GM12878 (cell line): ENCODE results near the gene GDA. TPM values are rescaled to one million over a fixed set of nuclear protein-coding genes. Genes with fewer than 3 reads are reported as not detected.

Experiments used
- ATAC-seq: fragments of 200-7000 bp; cut with Tn5 transposase; 3 replicates; pipeline ENCODE4 v1.9.1; 2020; ENCODE audit warnings: mild to moderate bottlenecking, moderate library complexity
- BruUV-seq: library from RNA; stranded (reverse); fragments of 400-500 nt; replicated peaks from 2 replicates; lab custom pipeline; 2021; lab: Mats Ljungman, UMichigan
- CTCF ChIA-PET: fragments of 300-600 bp; sonication (Branson Sonifier 250); formaldehyde crosslinking; extraction: SDS; loops from one replicate; lab custom pipeline; 2021; ENCODE audit warnings: inconsistent platforms; lab: Yijun Ruan, JAX
- POLR2A ChIA-PET: fragments of 350-600 bp; formaldehyde crosslinking; extraction: SDS; loops from one replicate; lab custom pipeline; 2021; ENCODE audit warnings: inconsistent platforms; lab: Charles Lee
- RAD21 ChIA-PET: fragments of 300-600 bp; sonication (Branson Sonifier 250); formaldehyde crosslinking; loops from one replicate; lab custom pipeline; 2023; ENCODE audit warnings: antibody characterized with exemption; ENCODE audit not compliant: unreplicated experiment; lab: Charles Lee
- SMC1A ChIA-PET: fragments of 300-600 bp; sonication (Branson Sonifier 250); formaldehyde crosslinking; loops from one replicate; lab custom pipeline; 2023; ENCODE audit not compliant: unreplicated experiment, uncharacterized antibody; lab: Charles Lee
- DNase-seq: peaks from one replicate; pipeline ENCODE4 v3.0.0-alpha.2; 2011; ENCODE audit warnings: low read depth, low spot score
- FAIRE-seq: peaks from 3 replicates; lab custom pipeline; 2011; peaks lifted over from hg19 to GRCh38; lab: Jason Lieb, UNC
- H2AFZ ChIP-seq: 2 replicates; pipeline ENCODE4 v1.6.0; 2011; ENCODE audit warnings: low read depth, low read length, control low read depth; ENCODE audit not compliant: control insufficient read depth
- H3K27ac ChIP-seq: 2 replicates; pipeline ENCODE4 v1.5.1; 2011; ENCODE audit warnings: control low read depth; ENCODE audit not compliant: control insufficient read depth, insufficient read depth
- H3K27me3 ChIP-seq, 2 experiments: replicated peaks in 1 of 2; 2 replicates each; pipeline versions ENCODE4 v1.6.0 to v1.6.1; 2011; ENCODE audit warnings: low read length in 1 of 2; ENCODE audit not compliant: control insufficient read depth in 2 of 2, insufficient read depth in 2 of 2
- H3K36me3 ChIP-seq, 2 experiments: 2 replicates each; pipeline ENCODE4 v1.5.1; 2011; ENCODE audit warnings: low read length in 1 of 2; ENCODE audit not compliant: control insufficient read depth in 2 of 2, insufficient read depth in 2 of 2
- H3K4me1 ChIP-seq: 2 replicates; pipeline ENCODE4 v1.6.1; 2011; ENCODE audit warnings: mild to moderate bottlenecking, low read length, moderate library complexity, mixed read lengths; ENCODE audit not compliant: control insufficient read depth, insufficient read depth
- H3K4me2 ChIP-seq: 2 replicates; pipeline ENCODE4 v1.6.0; 2011; ENCODE audit warnings: control low read depth; ENCODE audit not compliant: control insufficient read depth, insufficient read depth
- H3K4me3 ChIP-seq: fragments of 200-600 bp; sonication (generic); 2 replicates; pipeline ENCODE4 v1.5.1; 2016
- H3K79me2 ChIP-seq: 2 replicates; pipeline ENCODE4 v1.6.0; 2011; ENCODE audit warnings: low read length; ENCODE audit not compliant: control insufficient read depth, insufficient read depth
- H3K9ac ChIP-seq: 2 replicates; pipeline ENCODE4 v1.8.0; 2011; ENCODE audit warnings: low read length, control low read depth, mixed read lengths; ENCODE audit not compliant: control insufficient read depth, insufficient read depth
- H3K9me3 ChIP-seq: replicated peaks from 3 replicates; pipeline ENCODE4 v1.5.1; 2011; ENCODE audit warnings: mild to moderate bottlenecking, low read length; ENCODE audit not compliant: control insufficient read depth, insufficient read depth
- H4K20me1 ChIP-seq: 2 replicates; pipeline ENCODE4 v1.6.0; 2011; ENCODE audit not compliant: control insufficient read depth, insufficient read depth
- ASH2L ChIP-seq: fragments of 300-600, 200-600 bp; sonication (generic); IDR thresholded peaks from 2 replicates; pipeline ENCODE4 v1.6.1; 2017; ENCODE audit warnings: low read depth, mild to moderate bottlenecking, borderline replicate concordance
- CHD1 ChIP-seq: IDR thresholded peaks from 2 replicates; pipeline ENCODE4 v1.6.1; 2012; ENCODE audit warnings: low read depth, low read length, improper control_type of control experiment
- EED ChIP-seq: sonication (generic); IDR thresholded peaks from 2 replicates; pipeline ENCODE4 v1.6.1; 2016; ENCODE audit warnings: antibody characterized with exemption, low read depth
- EZH2 ChIP-seq: IDR thresholded peaks from 2 replicates; pipeline ENCODE4 v1.6.1; 2012; ENCODE audit warnings: low read depth, mild to moderate bottlenecking, control low read depth, inconsistent platforms, low read length, borderline replicate concordance; ENCODE audit not compliant: control insufficient read depth
- FOXK2 ChIP-seq: fragments of 450-650 bp; IDR thresholded peaks from 2 replicates; pipeline ENCODE4 v1.6.1; 2017; ENCODE audit warnings: mild to moderate bottlenecking, moderate library complexity
- IKZF2 ChIP-seq, 2 experiments: fragments of 450-650 bp; IDR thresholded peaks; 2 replicates each; pipeline ENCODE4 v1.6.1; 2017; ENCODE audit warnings: mild to moderate bottlenecking in 2 of 2, moderate library complexity in 2 of 2
- KDM1A ChIP-seq: fragments of 200-600 bp; sonication (generic); IDR thresholded peaks from 2 replicates; pipeline ENCODE4 v1.6.1; 2016; ENCODE audit warnings: borderline replicate concordance
- NFYB ChIP-seq: IDR thresholded peaks from 2 replicates; pipeline ENCODE4 v1.6.1; 2011; ENCODE audit warnings: low read depth, mild to moderate bottlenecking, low read length, improper control_type of control experiment, moderate library complexity; ENCODE audit not compliant: insufficient read depth
- PML ChIP-seq: IDR thresholded peaks from 2 replicates; pipeline ENCODE4 v1.6.1; 2012; ENCODE audit warnings: low read length, inconsistent platforms
- RBBP5 ChIP-seq: fragments of 200-600 bp; sonication (generic); conservative IDR thresholded peaks from 2 replicates; pipeline ENCODE4 v1.6.1; 2016
- SIX5 ChIP-seq: IDR thresholded peaks from 2 replicates; pipeline ENCODE4 v1.6.1; 2011; ENCODE audit warnings: mild to moderate bottlenecking, low read depth, low read length, moderate library complexity; ENCODE audit not compliant: severe bottlenecking
- SKIL ChIP-seq: fragments of 450-650 bp; IDR thresholded peaks from 2 replicates; pipeline ENCODE4 v1.6.1; 2017; ENCODE audit warnings: mild to moderate bottlenecking, low read depth, inconsistent platforms; ENCODE audit not compliant: poor library complexity, severe bottlenecking
- SUZ12 ChIP-seq: fragments of 200-600 bp; sonication (generic); IDR thresholded peaks from one replicate; pipeline ENCODE4 v1.6.1; 2018; ENCODE audit warnings: antibody characterized with exemption, mild to moderate bottlenecking; ENCODE audit not compliant: unreplicated experiment
- WRNIP1 ChIP-seq: IDR thresholded peaks from 2 replicates; pipeline ENCODE4 v1.6.1; 2011; ENCODE audit warnings: low read depth, low read length, improper control_type of control experiment, borderline replicate concordance
- ZZZ3 ChIP-seq: IDR thresholded peaks from 2 replicates; pipeline ENCODE4 v1.6.1; 2011; ENCODE audit warnings: low read depth; ENCODE audit not compliant: control insufficient read depth, insufficient read length
- WGBS: methylation state at CpG from one replicate; pipeline ENCODE4 v1.1.6; 2016; ENCODE audit warnings: low lambda C conversion rate; ENCODE audit not compliant: insufficient replicate concordance, insufficient coverage; ENCODE audit errors: missing lambda C conversion rate; 5-methylcytosine and 5-hydroxymethylcytosine counted together
- in situ Hi-C: fragments of 300-500 bp; cut with MboI; formaldehyde crosslinking; loops from 9 replicates; pipeline ENCODE4 v1.14.3; 2018; ENCODE audit warnings: mixed read lengths
- intact Hi-C: fragments of 100-400 bp; cut with micrococcal nuclease; formaldehyde crosslinking; loops from one replicate; pipeline ENCODE4 v1.14.2; 2022; ENCODE audit not compliant: unreplicated experiment
- polyA plus RNA-seq, 11 experiments: library from polyadenylated mRNA; depleted of rRNA in 4 of 11; unstranded in 6 of 11; stranded (reverse) in 5 of 11; fragments of >200 nt; fragmentation: Nextera tagmentation in 4 of 11; fragmentation: Illumina TruSeq in 1 of 11; extraction: Ambion mirVana in 4 of 11; extraction: Trizol in 1 of 11; gene quantifications; 1 replicate in 1 of 11; 2 replicates in 10 of 11; pipeline versions ENCODE4 v1.2.1 to v1.2.3, GENCODE V29; 2011 to 2016; ENCODE audit warnings: inconsistent platforms in 2 of 11, missing spikeins in 2 of 11, low read depth in 1 of 11
- total RNA-seq, 4 experiments: library from RNA; depleted of rRNA in 3 of 4; stranded (reverse); fragments of >200 nt in 3 of 4; fragmentation: Illumina TruSeq in 1 of 4; extraction: Trizol in 1 of 4; gene quantifications; 2 replicates each; pipeline versions ENCODE4 v1.2.1 to v1.2.3, GENCODE V29; 2013 to 2021
- TF ChIP-seq, protein P1 (sequence below): IDR thresholded peaks from 2 replicates; pipeline ENCODE4 v1.6.1; 2012; ENCODE audit warnings: improper control_type of control experiment, low read depth, low read length; ENCODE audit not compliant: insufficient replicate concordance
- TF ChIP-seq, protein P2 (sequence below): IDR thresholded peaks from 2 replicates; pipeline ENCODE4 v1.6.1; 2012; ENCODE audit warnings: low read depth, low read length, improper control_type of control experiment

Gene GDA
- total and polyA plus RNA-seq, 10 of the 15 experiments (the other 5 are each of a cell fraction or from before 2014, with no cell fraction given), result 0.19 to 17.9 (median 0.48) TPM; not detected in 2

GRCh38 chr9:72168075-72168474, 18.8 kb downstream of the GDA start:
- no peak for ATAC-seq
- SMC1A ChIA-PET, result interaction anchor here (1.0 to 1.2 kb wide), 2 partner anchors 10 to 456 kb away, joined by 3 read pairs; no protein-coding TSS in a partner anchor
- TF ChIP-seq FOXK2 (no peak), SUZ12 (no peak), SKIL (no peak), EZH2 (no peak), PML (no peak), ZZZ3 (no peak), EED (no peak), KDM1A (no peak), RBBP5 (no peak), NFYB (no peak), CHD1 (no peak), ASH2L (no peak), SIX5 (no peak), WRNIP1 (no peak), IKZF2 (IDR thresholded peaks at IDR 0.05) (no peak)
- TF ChIP-seq, protein P1, sequence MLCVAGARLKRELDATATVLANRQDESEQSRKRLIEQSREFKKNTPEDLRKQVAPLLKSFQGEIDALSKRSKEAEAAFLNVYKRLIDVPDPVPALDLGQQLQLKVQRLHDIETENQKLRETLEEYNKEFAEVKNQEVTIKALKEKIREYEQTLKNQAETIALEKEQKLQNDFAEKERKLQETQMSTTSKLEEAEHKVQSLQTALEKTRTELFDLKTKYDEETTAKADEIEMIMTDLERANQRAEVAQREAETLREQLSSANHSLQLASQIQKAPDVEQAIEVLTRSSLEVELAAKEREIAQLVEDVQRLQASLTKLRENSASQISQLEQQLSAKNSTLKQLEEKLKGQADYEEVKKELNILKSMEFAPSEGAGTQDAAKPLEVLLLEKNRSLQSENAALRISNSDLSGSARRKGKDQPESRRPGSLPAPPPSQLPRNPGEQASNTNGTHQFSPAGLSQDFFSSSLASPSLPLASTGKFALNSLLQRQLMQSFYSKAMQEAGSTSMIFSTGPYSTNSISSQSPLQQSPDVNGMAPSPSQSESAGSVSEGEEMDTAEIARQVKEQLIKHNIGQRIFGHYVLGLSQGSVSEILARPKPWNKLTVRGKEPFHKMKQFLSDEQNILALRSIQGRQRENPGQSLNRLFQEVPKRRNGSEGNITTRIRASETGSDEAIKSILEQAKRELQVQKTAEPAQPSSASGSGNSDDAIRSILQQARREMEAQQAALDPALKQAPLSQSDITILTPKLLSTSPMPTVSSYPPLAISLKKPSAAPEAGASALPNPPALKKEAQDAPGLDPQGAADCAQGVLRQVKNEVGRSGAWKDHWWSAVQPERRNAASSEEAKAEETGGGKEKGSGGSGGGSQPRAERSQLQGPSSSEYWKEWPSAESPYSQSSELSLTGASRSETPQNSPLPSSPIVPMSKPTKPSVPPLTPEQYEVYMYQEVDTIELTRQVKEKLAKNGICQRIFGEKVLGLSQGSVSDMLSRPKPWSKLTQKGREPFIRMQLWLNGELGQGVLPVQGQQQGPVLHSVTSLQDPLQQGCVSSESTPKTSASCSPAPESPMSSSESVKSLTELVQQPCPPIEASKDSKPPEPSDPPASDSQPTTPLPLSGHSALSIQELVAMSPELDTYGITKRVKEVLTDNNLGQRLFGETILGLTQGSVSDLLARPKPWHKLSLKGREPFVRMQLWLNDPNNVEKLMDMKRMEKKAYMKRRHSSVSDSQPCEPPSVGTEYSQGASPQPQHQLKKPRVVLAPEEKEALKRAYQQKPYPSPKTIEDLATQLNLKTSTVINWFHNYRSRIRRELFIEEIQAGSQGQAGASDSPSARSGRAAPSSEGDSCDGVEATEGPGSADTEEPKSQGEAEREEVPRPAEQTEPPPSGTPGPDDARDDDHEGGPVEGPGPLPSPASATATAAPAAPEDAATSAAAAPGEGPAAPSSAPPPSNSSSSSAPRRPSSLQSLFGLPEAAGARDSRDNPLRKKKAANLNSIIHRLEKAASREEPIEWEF, result no peak
- TF ChIP-seq, protein P2, sequence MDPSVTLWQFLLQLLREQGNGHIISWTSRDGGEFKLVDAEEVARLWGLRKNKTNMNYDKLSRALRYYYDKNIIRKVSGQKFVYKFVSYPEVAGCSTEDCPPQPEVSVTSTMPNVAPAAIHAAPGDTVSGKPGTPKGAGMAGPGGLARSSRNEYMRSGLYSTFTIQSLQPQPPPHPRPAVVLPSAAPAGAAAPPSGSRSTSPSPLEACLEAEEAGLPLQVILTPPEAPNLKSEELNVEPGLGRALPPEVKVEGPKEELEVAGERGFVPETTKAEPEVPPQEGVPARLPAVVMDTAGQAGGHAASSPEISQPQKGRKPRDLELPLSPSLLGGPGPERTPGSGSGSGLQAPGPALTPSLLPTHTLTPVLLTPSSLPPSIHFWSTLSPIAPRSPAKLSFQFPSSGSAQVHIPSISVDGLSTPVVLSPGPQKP, result no peak

More at GRCh38 chr9:72168075-72168474, 18.8 kb downstream of the GDA start:
- FAIRE-seq, result no peak
- ChIA-PET CTCF (interaction anchor here (0.6 to 1.5 kb wide), 2 partner anchors 11 to 16 kb away, joined by 3 to 4 read pairs; no protein-coding TSS in a partner anchor), RAD21 (interaction anchor here (1.0 kb wide), 1 partner anchor 25 kb away, joined by 3 read pairs; no protein-coding TSS in a partner anchor), POLR2A (interaction anchor here (0.6 kb wide), 1 partner anchor 143 kb away, joined by 6 read pairs; no protein-coding TSS in a partner anchor)
- no peak overlapping the region for H2AFZ ChIP-seq
- intact Hi-C loops (no loop called here), in situ Hi-C loops (no loop called here)
- no peak overlapping the region for H3K27ac ChIP-seq
- no peak for DNase-seq
- no peak overlapping the region for H3K4me3 ChIP-seq
- WGBS, result 25% methylated on average over 5 of the region's 5 CpGs
- H3K9ac ChIP-seq, result no peak overlapping the region
- no peaks in the 10 kb centered on the region for H3K4me1 ChIP-seq
- H3K27me3 ChIP-seq, result no peaks in the 10 kb centered on the region
- no peaks in the 10 kb centered on the region for H4K20me1 ChIP-seq
- no peak overlapping the region for H3K4me2 ChIP-seq
- H3K79me2 ChIP-seq, result no peaks in the 10 kb centered on the region
- H3K36me3 ChIP-seq, result no peaks in the 10 kb centered on the region
- no peaks in the 10 kb centered on the region for H3K9me3 ChIP-seq
- BruUV-seq, result no TSS peak
